Erythroblast (primary cell): ENCODE data around the gene DAB1.
"Not testable (repeated sequence)": the region's sequence is repeated elsewhere in the genome, so short reads cannot be mapped to it uniquely, and the experiment has no call there.

Source experiments
- GATA1 ChIP-seq: IDR thresholded peaks from 2 replicates; pipeline ENCODE4 v1.6.1; 2011; ENCODE audit warnings: low read depth, mild to moderate bottlenecking, control low read depth, low read length, moderate library complexity
- POLR2A ChIP-seq: IDR thresholded peaks from 2 replicates; pipeline ENCODE4 v1.6.1; 2011; ENCODE audit warnings: mild to moderate bottlenecking, low read length

DNA sequence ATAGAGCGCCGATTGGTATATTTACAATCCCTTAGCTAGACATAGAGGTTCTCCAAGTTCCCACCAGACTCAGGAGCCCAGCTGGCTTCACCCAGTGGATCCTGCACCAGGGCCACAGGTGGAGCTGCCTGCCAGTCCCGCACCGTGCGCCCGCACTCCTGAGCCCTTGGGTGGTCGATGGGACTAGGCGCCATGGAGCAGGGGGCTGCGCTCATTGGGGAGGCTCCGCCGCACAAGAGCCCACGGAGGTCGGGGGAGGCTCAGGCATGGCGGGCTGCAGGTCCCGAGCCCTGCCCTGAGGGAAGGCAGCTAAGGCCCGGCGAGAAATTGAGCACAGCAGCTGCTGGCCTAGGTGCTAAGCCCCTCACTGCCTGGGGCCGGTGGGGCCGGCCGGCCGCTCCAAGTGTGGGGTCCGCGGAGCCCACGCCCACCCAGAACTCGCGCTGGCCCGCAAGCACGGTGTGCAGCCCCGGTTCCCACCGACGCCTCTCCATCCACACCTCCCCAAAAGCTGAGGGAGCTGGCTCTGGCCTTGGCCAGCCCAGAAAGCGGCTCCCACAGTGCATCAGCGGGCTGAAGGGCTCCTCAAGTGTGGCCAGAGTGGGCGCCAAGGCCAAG, 80.5 kb downstream of the DAB1 start:
- TF ChIP-seq POLR2A, GATA1: not testable (repeated sequence)
